Brain pericyte (primary cell): ENCODE measurements around the gene ADGRG2.
"Not testable (repeated sequence)": the region's sequence is repeated elsewhere in the genome, so short reads cannot be mapped to it uniquely, and the experiment has no call there.

Experiments used
- DNase-seq: peaks from one replicate; pipeline ENCODE4 v3.0.0-alpha.2; 2012; ENCODE audit warnings: low read depth, low spot score

Gene ADGRG2

GRCh38 chrX:19086102-19086772, 36.0 kb downstream of the ADGRG2 start:
- DNase-seq, result no peak

DNA sequence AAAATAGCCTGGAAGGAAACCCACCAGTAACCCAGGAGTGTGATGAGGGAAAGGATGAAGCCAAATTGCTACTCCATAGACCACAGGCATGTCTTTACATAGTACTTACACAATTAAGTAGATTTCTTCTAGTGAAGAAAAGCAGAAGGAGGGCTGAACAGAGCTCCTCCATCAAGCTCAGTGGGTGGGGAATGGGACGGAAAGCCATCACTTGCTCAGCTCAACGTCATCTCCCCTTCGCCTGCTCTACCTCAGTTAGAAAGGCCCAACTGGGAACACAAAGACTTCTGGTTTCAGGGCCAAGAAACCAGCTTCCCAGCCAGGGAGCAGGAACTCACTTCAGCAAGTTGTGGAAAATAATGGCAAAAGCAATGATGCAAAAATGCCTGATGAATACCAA, 36.6 kb downstream of the ADGRG2 start:
- DNase-seq, result no peak

- DNase-seq, result no peak
These were observed 46.5 kb downstream of the ADGRG2 start for GRCh38 chrX:19075754-19076153.

GRCh38 chrX:19072372-19072771, 49.9 kb downstream of the ADGRG2 start:
- no peak for DNase-seq

- DNase-seq, result no peak
These were observed 51.7 kb downstream of the ADGRG2 start for GRCh38 chrX:19070555-19070994.

DNA sequence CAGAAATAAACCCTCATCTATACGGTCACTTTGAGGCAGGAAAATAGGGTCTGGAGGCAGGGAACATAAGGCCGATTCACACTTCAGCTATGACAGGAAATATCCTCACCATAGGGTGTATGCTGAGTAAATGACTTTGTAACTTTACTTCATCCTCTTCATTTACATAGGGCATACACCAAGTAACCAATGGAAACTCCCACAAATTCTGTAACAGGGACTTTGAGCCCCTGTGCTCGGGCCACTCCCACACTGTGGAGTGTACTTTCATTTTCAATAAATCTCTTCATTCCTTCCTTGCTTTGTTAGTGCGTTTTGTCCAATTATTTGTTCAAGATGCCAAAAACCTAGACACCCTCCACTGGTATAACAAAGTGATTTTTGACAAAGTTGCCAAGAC, 55.3 kb downstream of the ADGRG2 start:
- not testable (repeated sequence) for DNase-seq

GRCh38 chrX:19065535-19065934, 56.7 kb downstream of the ADGRG2 start:
- DNase-seq, result no peak

- no peak for DNase-seq
These were observed 58.1 kb downstream of the ADGRG2 start for GRCh38 chrX:19064175-19064574.

DNA sequence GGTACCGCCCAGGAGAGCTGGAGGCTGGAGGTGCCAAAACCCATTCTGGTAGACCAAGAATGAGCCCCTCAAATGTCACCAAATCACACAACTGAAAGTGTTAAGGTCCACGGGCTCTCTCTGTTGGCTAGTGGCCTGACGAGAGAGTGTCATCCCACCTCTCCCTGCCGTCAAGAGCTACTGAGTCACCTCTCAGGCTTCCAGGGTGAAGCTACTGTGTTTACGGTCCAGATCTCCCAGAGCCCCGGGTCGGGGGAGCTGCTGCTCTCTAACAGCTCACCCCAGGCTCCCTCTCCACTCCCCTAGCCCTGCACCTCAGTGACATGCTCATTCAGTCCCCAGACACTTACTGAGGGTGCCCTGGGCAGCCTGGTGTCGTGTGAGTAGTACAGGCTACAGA, 59.2 kb downstream of the ADGRG2 start:
- no peak for DNase-seq

- DNase-seq, result no peak
These were observed 63.2 kb downstream of the ADGRG2 start for GRCh38 chrX:19059067-19059466.

DNA sequence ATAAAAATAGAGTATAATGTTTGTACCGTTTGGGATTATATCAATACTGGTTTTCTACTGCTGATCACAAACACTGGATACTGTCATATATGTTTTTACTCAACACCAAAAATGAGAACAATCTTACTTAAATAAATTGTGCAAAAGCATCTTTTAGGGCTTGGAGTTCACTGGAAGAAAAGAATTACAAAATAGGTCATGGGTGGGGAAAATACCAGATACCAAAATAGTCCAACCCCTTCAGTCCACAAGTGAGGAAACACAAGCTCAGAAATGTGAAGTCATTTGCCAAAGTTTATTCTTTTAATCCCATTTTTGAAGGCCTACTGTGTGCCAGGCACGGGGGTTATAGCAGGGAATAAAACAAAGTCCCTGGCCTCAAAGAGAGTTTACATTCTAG, 64.4 kb downstream of the ADGRG2 start:
- DNase-seq, result no peak

- no peak for DNase-seq
These were observed 73.2 kb downstream of the ADGRG2 start for GRCh38 chrX:19049110-19049509.

- DNase-seq, result no peak
These were observed 75.7 kb downstream of the ADGRG2 start for GRCh38 chrX:19046343-19047215.

DNA sequence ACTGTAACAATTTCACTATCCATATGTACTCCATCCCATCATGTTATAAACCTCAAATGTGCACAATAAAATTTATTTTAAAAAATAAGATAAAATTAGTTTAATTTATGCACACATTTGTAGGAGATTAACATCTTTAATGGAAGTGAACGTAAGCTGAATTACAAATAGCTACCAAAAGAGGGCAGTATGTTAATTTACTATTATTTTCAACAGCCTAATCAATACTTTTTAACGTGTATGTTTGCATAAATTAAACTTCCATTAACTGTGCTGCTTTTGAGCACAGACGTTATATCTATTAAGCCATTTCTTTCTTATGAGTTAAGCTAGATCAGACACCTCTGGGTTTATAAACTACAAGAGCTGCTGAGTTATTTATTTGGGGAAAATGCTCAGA, 81.9 kb downstream of the ADGRG2 start:
- DNase-seq, result no peak

- no peak for DNase-seq
These were observed 88.2 kb downstream of the ADGRG2 start for GRCh38 chrX:19034025-19034424.

DNA sequence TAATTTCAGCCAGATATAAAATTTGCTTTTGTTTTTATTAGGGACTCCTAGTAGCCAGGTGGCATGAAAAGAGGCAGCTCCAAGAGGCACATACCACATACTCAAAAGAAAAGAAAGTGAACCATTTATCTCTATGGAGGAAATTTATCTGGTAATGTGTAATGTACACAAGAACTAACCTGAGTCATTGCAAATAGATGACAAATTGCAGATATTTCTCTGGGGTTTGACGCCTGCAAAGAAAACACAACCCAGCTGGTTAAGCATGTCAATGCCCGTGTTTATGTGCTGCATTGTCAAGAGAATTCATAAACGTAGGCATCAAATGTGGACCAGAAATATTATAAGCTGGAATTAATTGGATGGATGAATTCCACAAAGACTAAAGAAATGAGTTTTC, 91.5 kb downstream of the ADGRG2 start:
- no peak for DNase-seq

DNA sequence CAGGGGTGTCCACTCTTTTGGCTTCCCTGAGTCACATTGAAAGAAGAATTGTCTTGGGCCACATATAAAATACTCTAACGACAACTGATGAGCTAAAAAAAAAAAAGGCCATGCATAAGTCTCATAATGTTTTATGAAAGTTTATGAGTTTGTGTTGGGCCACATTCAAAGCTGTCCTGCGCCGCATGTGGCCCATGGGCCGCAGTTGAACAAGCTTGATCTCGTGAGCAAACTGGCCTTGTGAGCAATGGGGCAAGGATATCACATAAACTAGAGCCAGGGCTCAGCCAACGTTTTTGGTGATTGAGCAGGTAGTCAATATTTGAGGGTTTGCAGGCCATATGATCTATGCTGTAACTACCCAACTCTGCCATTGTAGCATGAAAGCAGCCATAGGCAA, 93.7 kb downstream of the ADGRG2 start:
- no peak for DNase-seq

- DNase-seq, result no peak
These were observed 97.9 kb downstream of the ADGRG2 start for GRCh38 chrX:19024366-19024765.

DNA sequence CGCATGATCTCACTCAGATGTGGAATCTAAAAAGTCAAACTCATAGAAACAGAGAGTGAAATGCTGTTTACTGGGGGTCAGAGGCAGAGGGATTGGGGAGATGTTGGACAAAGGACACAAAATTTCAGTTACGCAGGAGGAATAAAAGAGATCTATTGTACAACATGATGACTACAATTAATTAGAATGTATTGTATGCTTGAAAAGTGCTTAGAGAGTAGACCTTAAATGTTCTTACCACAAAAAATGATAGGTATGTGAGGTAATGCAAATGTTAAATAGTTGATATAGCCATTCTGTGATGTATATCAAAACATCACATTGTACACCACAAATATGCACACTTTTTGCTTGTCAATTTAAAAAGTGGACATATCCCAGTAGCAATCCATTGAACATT, 102.3 kb downstream of the ADGRG2 start:
- DNase-seq, result no peak

DNA sequence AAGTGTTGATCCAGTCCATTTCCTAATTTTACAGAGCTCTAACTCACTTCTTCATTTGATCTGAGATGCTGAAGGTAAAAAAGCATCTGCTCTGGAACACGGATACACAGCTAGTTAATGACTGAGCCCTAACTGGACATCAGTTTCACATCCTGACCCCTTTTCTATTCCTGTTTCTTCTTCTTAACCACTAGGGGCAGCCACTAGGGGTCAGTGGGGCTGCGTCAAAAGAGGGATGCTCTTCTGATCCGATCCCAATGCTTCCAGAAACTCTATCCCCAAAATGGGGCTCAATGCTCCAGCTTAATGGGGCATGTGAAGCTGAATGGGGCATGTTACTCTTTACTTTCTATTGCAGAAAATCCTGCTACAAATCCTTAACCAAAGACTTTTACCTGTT, 105.0 kb downstream of the ADGRG2 start:
- no peak for DNase-seq

DNA sequence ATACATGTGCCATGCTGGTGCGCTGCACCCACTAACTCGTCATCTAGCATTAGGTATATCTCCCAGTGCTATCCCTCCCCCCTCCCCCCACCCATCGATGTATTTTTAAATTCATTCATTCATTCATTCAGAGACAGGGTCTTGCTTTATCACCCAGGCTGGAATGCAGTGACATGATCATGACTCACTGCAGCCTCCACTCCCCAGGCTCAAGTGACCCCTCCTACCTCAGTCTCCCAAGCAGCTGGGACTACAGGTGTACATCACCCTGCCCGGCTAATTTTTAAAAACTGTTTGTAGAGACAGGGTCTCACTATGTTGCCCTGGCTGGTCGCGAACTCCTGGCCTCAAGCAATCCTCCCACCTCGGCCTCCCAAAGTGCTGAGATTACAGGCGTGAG, 105.7 kb downstream of the ADGRG2 start:
- DNase-seq, result not testable (repeated sequence)

GRCh38 chrX:19007868-19008267, 114.4 kb downstream of the ADGRG2 start:
- no peak for DNase-seq

DNA sequence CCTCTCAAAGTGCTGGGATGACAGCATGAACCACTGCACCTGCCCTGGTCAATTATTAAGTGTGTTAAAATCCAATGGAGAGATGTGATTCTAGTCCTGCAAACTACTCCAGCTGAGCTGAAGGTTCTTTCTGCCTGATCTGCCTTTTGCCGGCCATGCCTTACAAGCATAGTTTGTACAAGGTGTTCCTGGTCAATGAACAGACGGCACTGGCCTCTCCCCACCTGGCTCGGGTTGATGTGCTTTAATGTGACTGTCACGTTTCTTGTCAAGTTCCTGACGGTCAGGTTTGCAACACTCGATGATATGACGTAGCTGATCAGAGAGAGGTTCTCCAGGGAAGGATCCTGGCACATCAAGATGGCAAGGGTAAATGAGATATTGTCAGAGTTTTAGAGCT, 115.3 kb downstream of the ADGRG2 start:
- DNase-seq, result no peak
